CD4-positive, alpha-beta T cell treated with Interferon alpha-2 for 1 hour (primary cell): ENCODE measurements around the gene MCRS1.
"Not testable (repeated sequence)": the region's sequence is repeated elsewhere in the genome, so short reads cannot be mapped to it uniquely, and the experiment has no call there.

ENCODE experiments used
- DNase-seq, 2 donors: peaks; one replicate each; pipeline ENCODE4 v3.0.0-alpha.2; 2020 to 2022

Gene MCRS1, protein sequence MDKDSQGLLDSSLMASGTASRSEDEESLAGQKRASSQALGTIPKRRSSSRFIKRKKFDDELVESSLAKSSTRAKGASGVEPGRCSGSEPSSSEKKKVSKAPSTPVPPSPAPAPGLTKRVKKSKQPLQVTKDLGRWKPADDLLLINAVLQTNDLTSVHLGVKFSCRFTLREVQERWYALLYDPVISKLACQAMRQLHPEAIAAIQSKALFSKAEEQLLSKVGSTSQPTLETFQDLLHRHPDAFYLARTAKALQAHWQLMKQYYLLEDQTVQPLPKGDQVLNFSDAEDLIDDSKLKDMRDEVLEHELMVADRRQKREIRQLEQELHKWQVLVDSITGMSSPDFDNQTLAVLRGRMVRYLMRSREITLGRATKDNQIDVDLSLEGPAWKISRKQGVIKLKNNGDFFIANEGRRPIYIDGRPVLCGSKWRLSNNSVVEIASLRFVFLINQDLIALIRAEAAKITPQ

DNA sequence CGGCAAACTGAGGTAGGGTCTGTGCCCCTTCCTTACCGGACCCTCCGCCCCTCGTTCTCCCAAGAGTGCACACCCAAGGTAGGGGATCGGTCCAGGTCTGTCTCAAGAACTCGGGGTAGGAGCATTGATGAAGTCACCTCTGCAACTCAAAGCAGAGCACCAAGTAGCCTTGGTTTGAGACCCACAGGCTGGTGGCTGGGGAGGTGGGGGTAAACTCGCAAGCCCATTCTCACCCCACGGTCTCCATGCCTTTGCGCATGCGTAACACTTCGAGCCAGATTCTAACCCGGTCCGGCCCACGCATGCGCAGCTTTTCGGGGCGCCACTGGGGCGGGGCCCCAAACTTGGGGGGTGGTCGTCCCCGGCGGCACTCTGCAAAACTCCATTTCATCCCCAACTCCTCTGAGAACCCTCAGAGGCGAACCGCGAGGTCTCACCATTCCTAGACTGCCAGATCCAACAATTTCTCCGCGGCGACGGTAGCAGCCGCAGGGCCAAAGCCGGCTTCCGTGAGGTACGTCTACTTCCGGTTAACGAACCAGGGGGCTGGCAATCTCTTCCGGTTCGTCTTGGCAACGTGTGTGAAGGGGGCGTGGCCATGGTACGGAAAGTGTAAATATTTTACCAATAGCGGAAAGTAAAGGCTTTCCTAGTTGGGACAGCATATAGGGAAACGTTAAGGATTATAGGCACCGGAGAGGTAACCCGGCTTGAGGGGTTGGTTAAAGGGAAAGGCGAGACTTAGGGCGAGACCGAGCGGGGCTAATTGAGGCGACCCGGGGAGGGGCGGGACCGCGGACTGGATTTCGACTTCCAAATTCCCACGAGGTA lies at the start of gene MCRS1:
Gene MCRS1, minus strand, starts transcription at position 532 of the 831 bp plus-strand sequence. CDS start 1,411 bp downstream, outside the sequence.
- peak; percentile 91 to 92 for DNase-seq

DNA sequence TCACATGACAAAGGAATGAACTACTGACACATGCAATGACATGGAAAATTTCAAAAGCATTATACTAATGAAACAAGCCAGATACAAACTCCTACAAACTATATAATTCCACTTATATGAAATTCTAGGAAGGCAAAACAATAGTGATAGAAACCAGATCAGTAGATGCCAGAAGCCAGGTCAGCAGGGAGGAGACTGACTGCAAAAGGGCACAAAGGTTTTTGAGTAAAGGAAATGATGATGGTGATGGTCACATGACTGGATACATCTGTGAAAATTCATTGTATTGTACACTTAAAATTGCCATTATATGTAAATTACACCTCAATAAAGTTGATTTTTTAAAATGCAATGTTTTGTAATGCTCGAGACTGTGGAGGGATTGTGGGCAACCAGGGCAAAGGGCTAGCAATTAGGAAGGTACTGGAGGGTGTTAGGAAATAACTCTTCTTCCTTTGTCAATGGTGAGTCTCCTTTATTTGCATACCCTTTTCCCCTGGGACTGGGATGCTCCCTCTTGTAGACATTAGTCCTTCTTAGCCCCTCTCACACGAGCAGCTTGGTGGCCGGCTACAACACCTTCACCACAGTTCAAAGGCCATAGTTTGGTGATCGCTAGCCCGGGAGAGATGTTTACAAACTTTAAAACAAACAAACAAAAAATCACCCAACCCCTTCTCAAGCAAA lies 48.7 kb upstream of the MCRS1 start:
- DNase-seq, result no peak

DNA sequence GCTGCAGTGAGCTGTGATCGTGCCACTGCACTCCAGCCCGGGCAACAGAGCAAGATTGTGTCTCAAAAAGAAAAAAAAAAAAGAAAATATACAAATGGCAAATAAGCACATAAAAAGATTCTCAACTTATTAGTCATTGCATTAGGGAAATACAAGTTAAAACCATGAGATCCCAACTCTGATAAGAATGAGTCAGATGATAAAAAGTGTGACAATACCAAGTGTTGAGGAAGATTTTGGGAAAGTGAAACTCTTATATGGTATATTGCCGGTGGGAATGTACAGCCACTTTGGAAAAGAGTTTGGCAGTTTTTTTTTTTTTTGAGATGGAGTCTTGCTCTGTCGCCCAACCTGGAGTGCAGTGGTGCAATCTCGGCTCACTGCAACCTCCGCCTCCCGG lies 47.8 kb upstream of the MCRS1 start:
- DNase-seq, result no peak

DNA sequence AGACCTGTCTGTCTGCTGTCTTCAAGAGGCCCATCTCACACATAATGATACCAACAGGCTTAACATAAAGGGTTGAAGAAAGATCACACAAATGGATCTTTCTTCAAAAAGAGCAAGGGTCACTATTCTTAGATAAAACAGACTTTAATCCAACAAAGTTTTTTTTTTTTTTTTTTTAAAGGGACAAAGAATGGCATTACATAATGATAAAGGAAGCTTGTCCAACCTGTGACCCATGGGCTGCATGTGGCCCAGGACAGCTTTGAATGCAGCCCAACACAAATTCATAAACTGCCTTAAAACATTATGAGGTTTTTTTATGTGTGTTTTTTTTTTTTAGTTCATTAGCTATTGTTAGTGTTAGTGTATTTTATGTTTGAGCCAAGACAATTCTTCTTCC lies 44.3 kb upstream of the MCRS1 start:
- no peak for DNase-seq

DNA sequence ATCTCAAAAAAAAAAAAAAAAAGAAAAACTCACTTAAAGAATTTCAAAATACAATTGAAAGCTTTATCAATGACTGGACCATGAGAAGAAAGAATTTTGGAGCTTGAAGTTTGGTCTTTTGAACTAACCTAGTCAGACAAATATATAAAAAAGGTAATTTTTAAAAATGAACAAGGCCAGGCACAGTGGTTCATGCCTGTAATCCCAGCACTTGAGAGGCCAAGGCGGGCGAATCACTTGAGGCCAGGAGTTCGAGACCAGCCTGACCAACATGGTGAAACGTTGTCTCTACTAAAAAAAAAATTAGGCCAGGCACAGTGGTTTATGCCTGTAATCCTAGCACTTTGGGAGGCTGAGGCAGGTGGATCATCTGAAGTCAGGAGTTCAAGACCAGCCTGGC lies 42.8 kb upstream of the MCRS1 start:
- not testable (repeated sequence) for DNase-seq

DNA sequence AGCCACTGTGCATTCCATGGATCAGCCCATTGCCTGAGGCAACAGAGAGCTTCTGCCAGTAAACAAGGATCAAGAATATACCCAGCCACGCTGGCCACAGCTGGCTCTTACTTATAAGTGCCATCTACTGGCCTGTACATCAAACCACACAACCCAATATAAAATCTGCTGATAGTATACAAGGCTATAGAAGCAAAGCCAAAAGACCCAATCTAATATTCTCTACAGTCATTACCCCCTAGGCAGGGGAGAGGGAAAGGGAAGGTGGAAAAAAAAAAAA lies 41.9 kb upstream of the MCRS1 start:
- no peak for DNase-seq

DNA sequence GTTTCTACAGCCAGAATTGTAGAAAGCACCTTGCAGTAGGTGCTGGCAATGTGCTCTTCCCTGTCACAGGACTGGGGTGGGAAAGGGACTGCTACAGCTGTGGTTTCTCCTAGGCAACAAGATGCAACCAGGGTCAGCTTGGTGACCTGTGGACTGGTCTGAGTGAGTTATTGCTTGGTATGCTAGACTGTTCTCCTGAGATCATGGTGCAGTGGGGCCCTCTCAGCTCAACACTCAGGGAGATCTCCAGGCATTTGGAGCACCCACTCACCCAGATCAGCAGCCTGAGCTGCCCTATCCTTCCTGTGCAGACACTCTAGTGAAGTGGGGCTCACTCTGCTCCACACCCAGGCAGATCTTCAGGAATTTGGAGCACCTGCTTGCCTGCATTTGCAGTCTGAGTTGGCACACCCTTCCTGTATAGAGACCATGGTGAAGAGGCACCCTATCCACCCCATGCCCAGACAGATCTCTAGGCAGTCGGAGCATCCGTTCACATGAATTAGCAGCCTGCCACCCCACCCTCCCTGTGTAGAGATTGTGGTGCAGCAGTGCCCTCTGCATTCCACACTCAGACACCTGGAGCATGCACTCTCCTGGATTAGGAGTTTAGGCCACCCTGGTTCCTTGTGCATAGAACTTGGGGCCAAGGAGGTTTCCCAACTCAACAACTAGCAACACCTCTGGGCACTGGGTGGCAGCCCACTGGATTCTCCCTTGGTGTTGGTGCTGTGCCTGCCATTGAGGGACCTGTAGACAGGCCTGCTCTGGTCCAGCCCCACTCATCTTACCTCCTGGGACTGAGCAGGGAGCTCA lies 41.3 kb upstream of the MCRS1 start:
- no peak for DNase-seq

DNA sequence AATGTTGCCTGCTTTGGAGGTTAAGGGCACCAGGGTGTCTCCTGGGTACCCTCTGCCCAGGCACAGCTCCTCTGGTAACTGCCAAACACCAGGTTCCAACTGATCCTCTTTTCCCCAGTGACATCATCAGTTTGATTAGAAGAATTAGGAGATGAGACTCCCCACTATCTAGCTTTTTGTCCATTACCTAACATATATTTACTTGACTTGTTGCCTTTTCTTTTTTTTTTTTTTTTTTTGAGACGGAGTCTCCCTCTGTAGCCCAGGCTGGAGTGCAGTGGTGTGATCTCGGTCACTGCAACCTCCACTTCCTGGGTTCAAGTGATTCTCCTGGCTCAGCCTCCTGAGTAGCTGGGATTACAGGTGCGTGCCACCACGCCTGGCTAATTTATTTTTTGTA lies 37.6 kb upstream of the MCRS1 start, which contains the start of gene FAM186B:
Gene FAM186B, minus strand, starts transcription at position 101 of the 400 bp plus-strand sequence. CDS start 162 bp downstream, outside the sequence.
- not testable (repeated sequence) for DNase-seq

DNA sequence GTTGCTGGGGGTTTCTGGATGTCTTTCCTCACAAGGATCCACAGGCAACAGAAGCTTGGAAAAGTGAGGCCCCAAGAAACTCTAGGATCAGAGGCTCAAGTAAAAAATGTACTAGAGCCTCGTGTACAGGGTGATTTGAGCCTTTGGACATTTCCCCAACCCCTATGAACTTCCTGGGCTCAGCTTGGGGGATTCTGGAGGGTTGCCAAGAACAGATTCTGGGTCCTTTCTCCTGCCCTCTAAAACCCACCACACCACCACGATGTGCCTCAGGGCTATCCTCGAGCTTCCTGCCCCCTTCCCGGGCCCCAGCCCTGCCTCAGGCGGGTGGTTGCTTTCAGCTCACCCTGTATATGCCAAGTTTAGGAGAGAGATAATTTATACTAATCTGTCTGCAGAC lies 36.9 kb upstream of the MCRS1 start:
- DNase-seq, result no peak

DNA sequence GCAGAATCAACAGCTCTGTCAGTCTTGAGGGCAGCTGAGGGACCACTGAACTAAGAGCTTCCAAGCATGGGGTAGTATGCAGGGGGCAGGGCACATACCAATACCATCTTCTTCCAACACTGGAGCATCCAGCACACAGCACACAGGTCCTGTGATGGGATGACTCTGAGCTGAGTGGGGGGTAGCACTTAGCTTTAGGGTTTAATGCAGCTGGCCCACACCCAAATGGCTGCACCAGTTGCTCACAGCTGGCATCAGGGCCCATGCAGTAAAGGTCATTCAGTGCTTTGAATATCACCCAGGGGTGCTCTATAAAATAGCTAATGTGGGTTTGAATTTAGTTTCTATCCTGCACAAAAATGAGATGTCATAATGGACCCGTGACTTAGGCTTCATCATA lies 35.8 kb upstream of the MCRS1 start:
- no peak for DNase-seq

DNA sequence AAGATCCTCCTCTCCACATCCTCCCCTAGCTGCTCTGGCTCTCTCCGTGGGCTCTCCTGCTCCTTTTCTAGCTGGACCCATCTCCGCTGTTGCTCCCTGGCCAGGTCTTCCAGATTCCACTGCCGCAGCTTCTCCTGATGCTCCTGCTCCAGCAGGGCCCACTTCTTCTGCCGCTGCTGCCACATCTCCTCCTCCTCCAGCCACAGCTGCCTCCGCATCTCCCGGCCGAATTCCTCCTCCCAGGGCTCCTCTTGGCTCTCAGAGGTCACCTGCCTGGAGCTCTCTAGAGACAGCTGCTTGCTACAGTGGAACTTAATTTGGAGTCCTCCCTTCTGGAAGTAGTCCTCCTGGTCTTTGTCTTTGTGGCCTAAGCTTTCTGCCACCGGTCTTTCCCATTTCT lies 32.0 kb upstream of the MCRS1 start:
- no peak for DNase-seq

DNA sequence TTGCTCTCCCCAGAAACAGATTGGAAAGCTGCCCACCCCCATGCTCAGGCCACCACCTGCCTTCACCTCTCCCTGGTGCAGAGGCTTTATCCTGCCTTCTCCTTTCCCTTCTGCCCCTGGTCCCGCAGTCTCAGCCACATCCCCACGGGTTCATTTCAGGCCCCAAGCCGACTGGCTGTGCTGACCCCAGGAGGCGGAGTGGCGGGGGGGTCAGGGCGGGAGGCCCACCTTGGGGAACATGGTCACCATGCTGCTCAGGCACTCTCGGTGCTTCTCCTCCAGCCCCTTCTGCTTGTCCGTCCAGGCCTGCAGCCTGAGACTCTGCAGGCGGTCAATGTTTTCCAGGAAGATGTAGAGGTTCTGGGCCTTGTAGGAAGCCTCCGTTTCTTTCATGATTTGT lies 30.6 kb upstream of the MCRS1 start:
- DNase-seq, result no peak

DNA sequence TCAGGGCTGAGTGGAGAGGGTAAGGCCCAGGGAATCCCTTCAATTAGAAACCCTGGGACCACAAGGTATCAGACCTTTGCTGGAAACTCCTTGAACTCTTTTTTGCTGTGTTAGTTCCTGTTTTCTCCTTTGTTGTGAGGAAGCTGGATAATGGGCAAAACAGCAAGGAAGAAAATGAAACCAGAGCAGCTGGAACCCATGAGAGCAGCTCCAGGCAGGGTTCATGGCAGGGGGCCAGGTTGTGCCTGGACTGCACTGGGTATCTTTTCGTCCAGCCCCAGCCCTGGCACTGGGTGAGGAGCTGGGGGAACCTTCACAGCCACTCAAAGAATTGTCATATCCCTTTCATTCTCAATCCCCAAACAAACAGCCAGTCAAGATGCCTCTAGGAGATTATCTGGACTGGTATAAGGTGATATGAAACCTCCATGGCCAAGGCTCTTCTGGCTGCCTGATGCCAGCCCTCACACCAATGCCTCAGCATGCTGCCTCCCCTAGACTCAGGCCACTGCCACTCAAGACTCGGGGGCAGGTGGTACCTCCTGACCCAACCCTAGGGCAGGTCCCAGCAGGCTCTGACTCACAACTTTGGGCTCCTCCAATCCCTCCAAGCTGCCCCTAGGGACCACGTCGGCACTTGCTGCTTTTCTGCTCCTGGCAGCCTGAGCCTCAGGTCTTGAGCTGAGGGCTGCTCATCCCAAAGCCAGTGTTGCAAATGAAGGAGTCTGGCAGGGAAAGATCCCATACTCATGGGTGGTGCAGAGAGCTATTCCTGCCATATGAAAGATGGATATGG lies 21.0 kb upstream of the MCRS1 start:
- no peak for DNase-seq

DNA sequence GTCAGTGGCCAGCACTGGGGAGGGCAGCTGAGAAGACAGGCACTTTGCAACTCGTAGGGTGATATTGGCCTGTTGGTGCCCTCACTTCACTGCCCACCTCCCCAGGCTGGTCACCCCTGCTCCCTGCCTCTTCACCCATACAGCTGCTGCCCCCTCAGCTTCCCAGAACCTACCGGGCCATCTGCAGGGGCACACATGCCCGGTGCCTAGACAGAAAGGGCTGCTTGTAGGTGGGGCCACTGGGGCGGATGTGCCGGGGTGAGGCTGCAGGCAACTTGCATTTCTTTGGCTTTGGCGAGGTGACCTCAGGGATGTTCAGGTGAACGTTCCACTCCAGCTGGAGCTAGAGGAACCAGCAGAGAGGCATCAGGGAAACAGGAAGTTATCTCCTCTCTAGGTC lies 20.3 kb upstream of the MCRS1 start:
- no peak for DNase-seq

DNA sequence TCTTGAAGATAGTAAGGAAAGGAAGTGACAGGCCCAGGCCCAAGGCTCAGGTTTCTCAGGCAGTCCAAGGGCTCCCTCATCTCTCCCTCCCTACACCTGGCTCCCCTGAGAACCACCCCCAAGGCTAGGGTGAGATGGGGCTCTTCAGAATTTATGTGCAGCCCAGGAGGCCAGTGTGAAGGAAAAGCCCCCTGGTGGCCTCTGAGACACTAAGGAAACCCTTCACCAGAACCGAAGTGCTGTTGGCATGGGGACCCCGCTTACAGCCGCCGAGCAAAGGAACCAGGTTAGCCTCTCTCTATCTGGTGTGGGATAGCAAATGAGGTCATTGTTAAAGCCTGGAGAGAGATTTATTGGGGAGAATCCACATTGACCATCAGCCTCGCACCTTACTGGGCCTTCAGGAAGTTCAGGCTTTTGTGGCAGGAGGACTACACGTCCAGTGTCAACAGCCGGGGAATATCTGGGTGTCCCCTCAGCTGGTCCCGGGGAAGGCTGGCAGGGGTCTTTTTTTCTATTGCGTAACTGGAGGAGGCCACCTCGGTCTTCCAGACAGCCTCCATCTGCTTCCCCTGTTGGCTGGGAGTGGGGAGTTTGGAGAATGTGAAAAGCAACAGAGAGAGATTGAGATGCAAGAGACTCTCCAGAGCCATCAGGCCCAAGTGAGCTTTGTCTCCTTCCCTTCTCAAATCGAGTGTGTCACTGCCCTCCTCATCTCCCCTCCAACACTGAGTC lies 19.4 kb upstream of the MCRS1 start:
- DNase-seq, result no peak

DNA sequence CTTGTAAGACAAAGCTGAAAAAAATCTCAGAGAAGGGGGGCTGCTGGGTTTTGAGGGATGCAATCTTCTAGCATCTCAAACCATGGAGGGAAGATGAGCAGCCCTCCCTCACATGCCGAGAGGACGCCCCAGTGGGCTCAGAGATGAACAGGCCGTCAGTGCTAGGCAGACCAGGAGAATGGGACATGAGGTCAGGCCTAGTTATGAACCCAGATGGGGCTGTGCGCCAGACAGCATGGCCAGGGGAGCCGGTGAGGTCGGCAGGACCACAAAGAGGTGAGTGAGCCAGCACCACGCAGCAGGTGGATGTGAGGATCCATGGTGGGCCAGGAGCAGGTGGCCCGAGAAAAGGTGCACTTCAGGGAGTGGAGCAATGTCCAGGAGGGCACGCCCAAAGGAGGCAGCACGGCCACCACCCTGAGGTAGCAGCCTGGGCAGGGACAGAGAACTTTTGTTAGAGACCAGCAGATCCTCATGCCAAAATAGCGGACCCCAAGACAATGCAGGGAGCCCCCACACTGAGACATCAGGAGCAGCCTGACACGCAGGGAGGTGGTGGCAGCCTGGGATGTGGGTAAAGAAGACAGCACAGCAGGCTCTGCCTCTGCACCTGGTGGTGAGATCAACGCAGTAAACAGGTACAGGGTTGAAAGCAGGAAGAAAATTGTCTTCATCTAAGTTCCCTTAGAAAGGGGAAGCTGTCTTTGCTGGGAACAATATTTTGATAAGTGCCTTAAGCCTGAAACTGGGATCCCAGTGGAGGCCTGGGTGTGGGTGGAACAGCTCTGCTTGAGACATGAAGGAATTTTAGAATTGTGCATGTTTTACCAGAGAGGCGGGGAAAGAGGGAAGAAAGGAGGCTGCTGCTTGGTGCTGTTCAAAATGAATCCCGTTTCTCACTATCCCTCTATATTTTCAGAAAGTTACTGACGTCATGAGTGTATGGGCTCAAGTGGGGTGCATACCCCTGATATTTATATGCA lies 17.8 kb upstream of the MCRS1 start:
- no peak for DNase-seq

DNA sequence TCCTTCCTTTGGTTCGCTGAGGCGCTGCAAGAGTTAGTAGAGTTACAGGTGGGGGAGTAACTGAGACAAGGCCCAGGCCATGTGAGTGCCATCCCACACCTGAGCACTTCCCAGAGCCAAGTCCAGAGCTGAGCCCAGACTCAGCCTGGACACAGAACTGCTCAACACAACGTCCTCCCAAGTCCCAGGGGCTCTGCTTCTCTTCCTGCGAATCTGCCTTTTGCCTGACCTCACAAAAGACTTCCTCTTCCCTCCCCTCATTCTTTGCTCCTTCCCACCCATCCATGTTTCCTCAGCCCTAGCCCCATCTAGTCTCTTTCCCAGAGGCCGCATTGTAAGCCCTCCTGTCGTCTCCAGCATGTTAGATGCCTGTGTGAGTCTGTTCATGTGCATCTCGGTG lies 16.6 kb upstream of the MCRS1 start:
- no peak for DNase-seq

DNA sequence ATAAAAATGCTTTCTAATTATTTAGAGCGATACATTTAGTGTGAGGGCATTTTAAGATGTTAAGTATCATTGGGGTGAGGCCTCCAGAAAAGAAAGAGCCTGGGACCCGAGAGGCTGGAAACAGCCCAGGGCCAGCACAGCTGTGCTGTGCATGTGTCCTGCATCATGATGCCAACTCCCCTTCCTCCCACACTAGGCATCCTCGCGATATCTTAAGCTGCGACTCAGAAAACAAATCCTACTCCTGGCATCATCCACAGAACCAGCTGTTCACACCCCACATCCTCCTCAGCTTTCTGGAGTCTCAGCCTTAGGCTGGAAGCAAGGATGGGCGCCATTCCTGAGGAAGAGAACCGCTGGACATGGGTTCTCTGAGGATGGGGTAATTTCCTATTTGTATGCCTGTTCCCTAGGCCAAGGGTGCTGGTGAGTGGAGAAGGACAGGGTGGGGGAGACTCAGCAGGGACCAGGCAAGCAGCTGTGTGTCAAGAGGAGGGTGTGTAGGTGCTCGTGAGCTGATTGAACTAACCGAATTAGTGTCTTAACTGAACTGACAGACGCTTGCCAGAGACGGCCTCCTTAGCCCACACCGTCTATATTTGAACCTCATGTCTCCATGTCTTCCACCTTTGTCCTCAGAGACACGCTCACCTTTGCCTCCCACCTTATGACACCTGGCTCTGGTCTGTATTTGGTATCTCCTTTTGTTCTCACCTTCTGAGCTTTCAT lies 15.6 kb upstream of the MCRS1 start:
- no peak for DNase-seq

DNA sequence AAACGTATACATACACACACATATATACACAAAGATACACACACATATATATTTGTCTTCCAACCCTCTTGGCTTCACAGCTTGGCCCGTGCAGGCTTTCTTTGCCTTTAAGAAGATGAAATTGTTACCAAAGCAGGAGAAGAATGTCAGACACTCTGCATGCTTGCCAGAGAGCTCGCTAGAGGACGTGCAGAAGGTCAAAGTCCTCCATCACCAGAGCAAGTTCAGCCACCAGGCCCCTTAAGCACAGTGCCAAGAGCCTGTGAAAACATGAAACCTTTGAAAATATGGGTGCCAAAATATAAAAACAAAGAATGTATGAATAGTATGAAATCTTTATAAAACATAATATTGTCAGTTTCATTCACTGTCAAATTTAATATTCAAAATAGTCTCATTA lies 14.9 kb upstream of the MCRS1 start:
- no peak for DNase-seq
